ENCODE measurements around the gene MAP4K1.
"Not testable (repeated sequence)": the region's sequence is repeated elsewhere in the genome, so short reads cannot be mapped to it uniquely, and the experiment has no call there.

Gene MAP4K1

GRCh38 chr19:38565691-38566105 is 52.1 kb downstream of the MAP4K1 start:
- DNase-seq = no peak

- DNase-seq = no peak
Measured at GRCh38 chr19:38564981-38565690, 52.6 kb downstream of the MAP4K1 start.

GRCh38 chr19:38563475-38563874 is 54.3 kb downstream of the MAP4K1 start:
- DNase-seq = no peak

GRCh38 chr19:38562096-38562495 is 55.7 kb downstream of the MAP4K1 start:
- no peak for DNase-seq

GRCh38 chr19:38561658-38562057 is 56.1 kb downstream of the MAP4K1 start:
- DNase-seq = no peak

- DNase-seq = no peak
Measured at GRCh38 chr19:38561053-38561606, 56.6 kb downstream of the MAP4K1 start.

- DNase-seq = no peak
Measured at GRCh38 chr19:38559428-38560401, 58.0 kb downstream of the MAP4K1 start.

GRCh38 chr19:38558933-38559332 is 58.8 kb downstream of the MAP4K1 start:
- not testable (repeated sequence) for DNase-seq

GRCh38 chr19:38557205-38557799 is 60.5 kb downstream of the MAP4K1 start:
- DNase-seq = no peak

GRCh38 chr19:38556521-38557174 is 61.1 kb downstream of the MAP4K1 start:
- no peak for DNase-seq

GRCh38 chr19:38555200-38555599 is 62.6 kb downstream of the MAP4K1 start:
- DNase-seq = no peak

- DNase-seq = no peak
Measured at GRCh38 chr19:38554676-38555141, 63.0 kb downstream of the MAP4K1 start.

GRCh38 chr19:38553239-38553638 is 64.5 kb downstream of the MAP4K1 start:
- DNase-seq = not testable (repeated sequence)

- no peak for DNase-seq
Measured at GRCh38 chr19:38551450-38551813, 66.3 kb downstream of the MAP4K1 start.

- no peak for DNase-seq
Measured at GRCh38 chr19:38550376-38550775, 67.4 kb downstream of the MAP4K1 start.

- DNase-seq = no peak
Measured at GRCh38 chr19:38549942-38550341, 67.8 kb downstream of the MAP4K1 start.

- no peak for DNase-seq
Measured at GRCh38 chr19:38549061-38549460, 68.7 kb downstream of the MAP4K1 start.

- DNase-seq = no peak
Measured at GRCh38 chr19:38547421-38547820, 70.3 kb downstream of the MAP4K1 start.

GRCh38 chr19:38545596-38545995 is 72.2 kb downstream of the MAP4K1 start:
- no peak for DNase-seq

- DNase-seq = no peak
Measured at GRCh38 chr19:38544569-38545315, 73.0 kb downstream of the MAP4K1 start.

- no peak for DNase-seq
Measured at GRCh38 chr19:38543807-38544568, 73.8 kb downstream of the MAP4K1 start.

Data from cerebellar nuclear complex (tissue), 1 donor.